ENCODE measurements around the gene SYAP1. TPM values are rescaled to one million over a fixed set of nuclear protein-coding genes. Genes with fewer than 3 reads are reported as not detected.
"Not testable (repeated sequence)": the region's sequence is repeated elsewhere in the genome, so short reads cannot be mapped to it uniquely, and the experiment has no call there.

Gene SYAP1
- total RNA-seq, 2 experiments from 2014 or later, result 16.4 to 19.2 TPM

GRCh38 chrX:16771483-16772398, 52.3 kb downstream of the SYAP1 start:
- Mint-ChIP-seq H3K9me3 (no peaks in the 10 kb centered on the region), H3K4me1 (no peaks in the 10 kb centered on the region), H3K27me3 (no peaks in the 10 kb centered on the region), H3K4me3 (no peak overlapping the region), H3K36me3 (ENCODE audit: low read depth) (no peaks in the 10 kb centered on the region), H3K27ac (no peak overlapping the region)
- ChIA-PET CTCF (no interaction called here), POLR2A (interaction anchor here (0.6 to 1.5 kb wide), 3 partner anchors 9 to 96 kb away, joined by 3 to 6 read pairs (median 3); partner anchors contain the start of gene TXLNG)
- no peak for DNase-seq

- H3K27me3 Mint-ChIP-seq, result no peaks in the 10 kb centered on the region
- CTCF ChIA-PET, result interaction anchor here (0.7 kb wide), 1 partner anchor 471 kb away, joined by 5 read pairs; no protein-coding TSS in a partner anchor
- H3K9me3 Mint-ChIP-seq, result no peaks in the 10 kb centered on the region
- no peaks in the 10 kb centered on the region for H3K36me3 Mint-ChIP-seq (ENCODE audit: low read depth)
- POLR2A ChIA-PET, result interaction anchor here (1.0 to 1.5 kb wide), 2 partner anchors 9 to 13 kb away, joined by 3 to 6 read pairs; partner anchors contain the start of gene TXLNG
- no peaks in the 10 kb centered on the region for H3K4me1 Mint-ChIP-seq
- DNase-seq, result no peak
- H3K4me3 Mint-ChIP-seq, result no peak overlapping the region
- H3K27ac Mint-ChIP-seq, result no peak overlapping the region
Measured at GRCh38 chrX:16772460-16772859, 53.0 kb downstream of the SYAP1 start.

GRCh38 chrX:16774746-16775145, 55.3 kb downstream of the SYAP1 start:
- Mint-ChIP-seq H3K27ac (no peak overlapping the region), H3K9me3 (no peaks in the 10 kb centered on the region)
- CTCF ChIA-PET, result no interaction called here

DNA sequence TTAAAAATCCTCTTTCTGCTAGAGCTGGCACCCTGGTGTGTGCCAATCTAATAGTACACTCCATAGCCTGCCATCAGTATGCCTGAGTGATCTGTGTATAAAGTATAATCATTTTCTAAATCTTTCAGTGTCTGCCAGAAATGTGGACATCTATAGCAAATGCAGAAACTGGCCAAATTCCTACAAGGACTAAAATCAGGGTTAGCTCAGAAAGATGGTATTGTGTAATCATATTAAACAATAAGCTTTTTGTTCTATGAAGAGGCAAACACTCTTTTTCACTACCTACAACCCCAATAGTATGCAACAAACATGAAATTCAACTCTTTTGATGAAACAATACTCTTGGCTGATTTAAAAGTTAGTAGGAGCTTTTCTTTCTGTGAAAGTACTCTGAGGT, 59.1 kb downstream of the SYAP1 start:
- no peak overlapping the region for H3K4me3 Mint-ChIP-seq
- no peaks in the 10 kb centered on the region for H3K4me1 Mint-ChIP-seq
- no peak for DNase-seq
- ChIA-PET CTCF (no interaction called here), POLR2A (interaction anchor here (1.0 kb wide), 1 partner anchor 54 kb away, joined by 3 read pairs; no protein-coding TSS in a partner anchor)
- no peaks in the 10 kb centered on the region for H3K36me3 Mint-ChIP-seq (ENCODE audit: low read depth)
- no peaks in the 10 kb centered on the region for H3K27me3 Mint-ChIP-seq
- no peaks in the 10 kb centered on the region for H3K9me3 Mint-ChIP-seq
- H3K27ac Mint-ChIP-seq, result no peak overlapping the region

More at GRCh38 chrX:16774746-16775145, 55.3 kb downstream of the SYAP1 start:
- Mint-ChIP-seq H3K36me3 (ENCODE audit: low read depth) (no peaks in the 10 kb centered on the region), H3K4me3 (no peak overlapping the region), H3K4me1 (no peaks in the 10 kb centered on the region), H3K27me3 (no peaks in the 10 kb centered on the region)
- POLR2A ChIA-PET, result no interaction called here
- DNase-seq, result no peak

GRCh38 chrX:16778993-16779392, 59.6 kb downstream of the SYAP1 start:
- ChIA-PET POLR2A (interaction anchor here (1.0 kb wide), 1 partner anchor 54 kb away, joined by 3 read pairs; no protein-coding TSS in a partner anchor), CTCF (no interaction called here)
- no peak for DNase-seq
- Mint-ChIP-seq H3K9me3 (no peaks in the 10 kb centered on the region), H3K27me3 (no peaks in the 10 kb centered on the region), H3K36me3 (ENCODE audit: low read depth) (no peaks in the 10 kb centered on the region), H3K4me3 (no peak overlapping the region), H3K27ac (no peak overlapping the region), H3K4me1 (no peaks in the 10 kb centered on the region)

DNA sequence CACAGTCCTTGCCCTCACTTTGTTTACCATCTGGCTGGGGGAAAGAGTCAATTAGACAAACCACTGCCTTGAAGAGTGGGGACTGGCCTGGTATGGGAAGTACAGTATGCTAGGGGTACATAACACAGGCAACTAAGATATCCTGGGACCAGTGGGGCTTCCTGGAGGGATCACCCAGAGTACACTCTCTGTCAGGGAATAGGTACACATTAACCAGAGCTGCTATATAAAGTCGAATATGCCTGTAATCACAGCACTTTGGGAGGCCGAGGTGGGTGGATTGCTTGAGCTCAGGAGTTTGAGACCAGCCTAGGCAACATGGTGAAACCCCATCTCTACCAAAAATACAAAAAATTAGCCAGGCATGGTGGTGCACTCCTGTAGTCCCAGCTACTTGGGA, 60.4 kb downstream of the SYAP1 start:
- DNase-seq; H3K27me3 Mint-ChIP-seq; H3K9me3 Mint-ChIP-seq; CTCF ChIA-PET; H3K4me3 Mint-ChIP-seq; H3K27ac Mint-ChIP-seq; POLR2A ChIA-PET; H3K4me1 Mint-ChIP-seq; H3K36me3 Mint-ChIP-seq (ENCODE audit: low read depth): not testable (repeated sequence)

DNA sequence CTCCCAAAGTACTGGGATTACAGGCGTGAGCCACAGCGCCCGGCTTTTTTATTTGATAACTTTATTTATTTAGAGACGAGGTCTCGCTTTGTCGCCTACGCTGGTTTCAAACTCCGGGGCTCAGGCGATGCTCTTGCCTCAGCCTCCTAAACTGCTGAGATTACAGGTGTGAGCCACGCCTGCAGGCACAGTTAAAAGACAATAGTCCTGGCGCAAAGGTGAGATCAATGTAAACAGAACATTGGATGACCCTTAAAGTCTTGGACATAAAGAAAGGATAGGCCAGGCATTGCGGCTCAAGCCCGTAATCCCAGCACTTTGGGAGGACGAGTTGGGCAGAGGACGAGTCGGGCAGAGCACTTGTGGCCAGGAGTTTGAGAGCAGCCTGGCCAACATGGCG, 64.0 kb downstream of the SYAP1 start:
- CTCF ChIA-PET, result no interaction called here
- Mint-ChIP-seq H3K36me3 (ENCODE audit: low read depth) (no peaks in the 10 kb centered on the region), H3K27ac (no peak overlapping the region), H3K27me3 (no peaks in the 10 kb centered on the region), H3K9me3 (no peaks in the 10 kb centered on the region), H3K4me3 (no peak overlapping the region), H3K4me1 (peaks cover 17% of the 10 kb centered on the region)
- no peak for DNase-seq
- POLR2A ChIA-PET, result no interaction called here

- CTCF ChIA-PET; H3K4me3 Mint-ChIP-seq; H3K36me3 Mint-ChIP-seq (ENCODE audit: low read depth); POLR2A ChIA-PET; H3K9me3 Mint-ChIP-seq; H3K27ac Mint-ChIP-seq; H3K27me3 Mint-ChIP-seq; DNase-seq: not testable (repeated sequence)
- peaks cover 19% of the 10 kb centered on the region for H3K4me1 Mint-ChIP-seq
Measured at GRCh38 chrX:16784440-16784839, 65.0 kb downstream of the SYAP1 start.

- CTCF ChIA-PET, result no interaction called here
- Mint-ChIP-seq H3K4me1 (peaks cover 19% of the 10 kb centered on the region), H3K4me3 (peak overlapping the region; percentile 98), H3K27me3 (no peaks in the 10 kb centered on the region), H3K9me3 (no peaks in the 10 kb centered on the region), H3K36me3 (ENCODE audit: low read depth) (no peaks in the 10 kb centered on the region), H3K27ac (peak overlapping the region; percentile 86)
- POLR2A ChIA-PET, result interaction anchor here (1.2 kb wide), 1 partner anchor 14 kb away, joined by 6 read pairs; no protein-coding TSS in a partner anchor
- peak; percentile 17 for DNase-seq
Measured at GRCh38 chrX:16785247-16786138, 66.1 kb downstream of the SYAP1 start.

GRCh38 chrX:16786139-16786790, 66.9 kb downstream of the SYAP1 start, which contains the start of gene TXLNG:
Gene TXLNG (plus strand): TSS chrX:16786466. CDS start chrX:16786488, 22 bp downstream.
- peak; percentile 94 for DNase-seq

GRCh38 chrX:16786791-16787735, 67.7 kb downstream of the SYAP1 start:
- H3K4me3 Mint-ChIP-seq, result peak overlapping the region; percentile 98
- ChIA-PET CTCF (no interaction called here), POLR2A (interaction anchor here (2.7 kb wide), 1 partner anchor 67 kb away, joined by 13 read pairs; the partner anchor contains the start of gene SYAP1)

More at GRCh38 chrX:16786139-16786790, 66.9 kb downstream of the SYAP1 start, which contains the start of gene TXLNG:
- Mint-ChIP-seq H3K9me3 (no peaks in the 10 kb centered on the region), H3K4me3 (peak within 1 kb of the TSS; percentile 98), H3K27ac (peak within 1 kb of the TSS; percentile 86), H3K27me3 (no peaks in the 10 kb centered on the region), H3K4me1 (peaks cover 19% of the 10 kb centered on the region), H3K36me3 (ENCODE audit: low read depth) (peaks cover 6% of the 10 kb centered on the region)
- ChIA-PET CTCF (no interaction called here), POLR2A (interaction anchor here (1.2 kb wide), 1 partner anchor 15 kb away, joined by 6 read pairs; no protein-coding TSS in a partner anchor)

More at GRCh38 chrX:16786791-16787735, 67.7 kb downstream of the SYAP1 start:
- Mint-ChIP-seq H3K27ac (peak overlapping the region; percentile 16), H3K27me3 (no peaks in the 10 kb centered on the region), H3K9me3 (no peaks in the 10 kb centered on the region), H3K36me3 (ENCODE audit: low read depth) (peaks cover 6% of the 10 kb centered on the region), H3K4me1 (peaks cover 19% of the 10 kb centered on the region)
- peak; percentile 31 for DNase-seq

Data from activated CD4-positive, alpha-beta memory T cell treated with anti-CD3 and anti-CD28 coated beads, Interleukin-2, amount 10 ng/mL, durations not matched to agents 7 days and 5 days (primary cell).